HG03175 (cell line): Measurements from ENCODE around the gene SAAL1.

Experiments
- ATAC-seq: cut with Tn5 transposase; IDR thresholded peaks from one replicate; pipeline ENCODE4 v1.9.1; 2021; ENCODE audit warnings: mild to moderate bottlenecking, moderate library complexity; ENCODE audit not compliant: unreplicated experiment

SAAL1 gene

DNA sequence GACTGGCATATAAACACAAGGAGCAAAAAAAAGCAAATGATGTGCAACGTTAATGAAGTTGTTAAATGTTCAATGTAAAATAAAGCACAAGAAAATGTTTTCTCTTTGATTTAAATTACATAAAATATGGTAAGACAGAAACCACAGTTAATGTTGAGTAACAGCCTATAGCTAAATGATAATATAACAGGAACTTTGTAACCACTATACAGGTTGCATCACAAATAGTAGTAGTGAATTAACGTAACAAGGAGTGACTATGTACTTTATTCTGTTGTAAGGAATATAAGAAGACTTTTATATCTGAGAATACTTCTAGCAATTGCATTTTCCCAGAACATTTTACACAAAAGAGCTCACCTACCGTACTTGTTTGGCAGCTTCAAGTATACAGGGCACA, 16.9 kb downstream of the SAAL1 start:
- no peak for ATAC-seq

DNA sequence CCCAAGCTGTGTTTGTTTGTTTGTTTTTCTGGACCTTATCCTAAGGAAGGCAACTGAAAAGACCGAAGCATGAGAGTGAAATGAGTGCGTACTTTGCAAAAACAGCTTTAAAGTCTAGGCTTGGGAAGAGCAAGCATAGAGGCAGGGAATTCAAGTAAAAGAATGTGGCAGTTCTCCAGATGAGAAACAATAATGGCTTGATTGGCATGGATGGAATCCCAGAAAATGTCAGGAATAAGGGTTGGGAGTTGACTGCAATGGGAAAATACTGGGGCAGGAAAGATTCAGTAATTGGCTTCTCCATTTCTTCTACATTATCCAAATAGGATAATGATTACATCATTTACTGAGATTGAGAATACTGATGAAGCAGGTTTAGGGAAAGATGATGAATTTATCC, 17.5 kb downstream of the SAAL1 start:
- ATAC-seq: no peak

DNA sequence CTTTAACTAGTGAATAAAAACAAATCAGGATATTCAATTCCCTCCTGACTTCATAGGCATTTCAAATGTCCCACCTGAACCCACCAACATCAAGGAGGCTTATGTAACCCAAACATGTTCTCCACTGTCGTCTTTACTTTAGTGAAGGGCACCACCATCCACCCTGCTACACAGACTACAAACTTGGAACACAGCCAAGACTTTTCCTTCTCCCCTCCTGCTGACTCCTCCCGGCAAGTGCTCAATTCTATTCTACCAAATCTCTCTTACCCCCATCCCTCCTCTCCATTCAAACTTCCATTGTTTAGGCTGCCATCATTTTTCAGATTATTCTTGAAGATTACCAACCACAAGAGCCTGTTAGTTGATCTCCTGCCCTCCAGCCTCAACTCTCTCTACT, 24.3 kb downstream of the SAAL1 start:
- ATAC-seq: no peak

DNA sequence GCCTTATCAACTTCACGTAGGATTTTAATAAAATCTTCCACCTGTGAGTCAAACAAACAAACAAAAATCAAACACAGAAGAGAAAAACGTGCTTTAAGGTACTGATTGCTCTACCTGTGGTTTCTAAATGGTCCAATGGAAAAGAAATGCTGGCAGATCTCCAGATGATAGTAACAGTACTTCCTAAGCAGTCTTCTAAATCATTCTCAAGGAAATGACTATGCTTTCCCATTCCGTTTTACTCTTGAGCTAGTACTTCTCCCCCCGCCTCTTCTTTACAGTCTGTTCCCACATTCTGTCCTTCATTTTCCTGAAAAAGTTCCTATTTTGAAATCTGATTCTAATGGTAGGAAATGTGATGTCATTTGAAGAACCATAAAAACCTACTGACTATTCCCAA, 25.4 kb downstream of the SAAL1 start:
- no peak for ATAC-seq

DNA sequence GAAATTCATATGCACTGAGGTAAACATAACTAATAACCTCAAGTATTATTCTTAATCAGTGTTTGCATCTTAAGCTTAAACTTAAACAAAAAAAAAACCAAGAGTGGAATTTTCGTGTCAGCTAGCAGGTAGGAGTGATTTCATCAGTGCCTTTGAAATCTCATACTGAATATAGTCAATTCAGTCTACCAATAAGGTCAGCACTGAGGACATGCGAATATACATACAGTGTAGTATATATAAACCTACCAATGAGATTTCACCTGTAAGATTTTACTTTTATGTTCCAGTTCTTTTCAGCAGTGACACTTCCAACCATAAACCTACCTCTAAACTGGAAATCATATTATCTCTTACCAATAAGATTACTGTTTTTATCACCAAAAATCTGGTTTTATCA, 27.0 kb downstream of the SAAL1 start:
- ATAC-seq: no peak

DNA sequence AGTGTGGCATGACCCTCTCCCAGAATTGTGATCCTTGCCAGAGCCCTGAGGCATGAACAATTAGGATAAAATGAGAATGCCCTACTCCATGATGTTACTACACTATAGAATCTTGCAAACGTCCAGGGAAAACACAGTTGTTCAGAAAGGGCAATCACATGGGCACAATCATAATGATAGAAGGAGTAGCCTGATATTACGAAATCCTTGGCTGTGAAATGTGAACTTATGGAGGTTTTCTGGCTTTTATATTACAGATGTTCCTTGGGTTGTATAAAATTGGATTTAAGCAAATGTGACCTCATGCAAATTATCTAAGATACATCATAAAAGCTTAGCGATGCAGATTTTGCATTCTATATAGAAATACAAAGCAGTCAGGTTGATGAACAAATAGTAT, 30.4 kb downstream of the SAAL1 start:
- no peak for ATAC-seq

DNA sequence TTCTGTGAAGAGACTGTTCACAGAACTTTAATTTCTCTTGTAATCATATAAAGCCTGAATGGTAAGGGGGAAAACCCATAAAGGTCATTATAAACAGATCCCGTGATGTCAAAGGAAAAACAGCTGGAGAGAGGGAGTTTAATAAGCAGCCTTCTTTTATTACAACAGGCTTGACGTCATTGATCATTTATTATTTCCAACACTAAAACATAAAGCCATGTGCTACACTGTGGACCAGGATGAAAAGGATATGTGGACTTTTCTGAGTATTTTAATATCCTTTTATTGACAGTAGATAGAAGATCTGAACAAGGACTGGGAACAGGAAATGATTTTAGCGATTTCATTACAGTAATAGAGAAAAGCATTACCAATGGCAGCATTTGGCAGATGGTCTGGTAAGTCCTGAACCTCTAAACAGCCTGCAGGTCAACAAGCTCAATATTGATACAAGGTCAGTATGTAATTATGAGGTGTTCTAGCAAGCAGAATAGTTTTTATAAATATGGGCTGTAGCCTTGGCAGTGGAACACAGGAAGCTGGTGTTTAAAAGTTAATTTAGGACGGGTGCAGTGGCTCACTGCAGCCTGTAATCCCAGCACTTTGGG, 34.7 kb downstream of the SAAL1 start:
- ATAC-seq: no peak

DNA sequence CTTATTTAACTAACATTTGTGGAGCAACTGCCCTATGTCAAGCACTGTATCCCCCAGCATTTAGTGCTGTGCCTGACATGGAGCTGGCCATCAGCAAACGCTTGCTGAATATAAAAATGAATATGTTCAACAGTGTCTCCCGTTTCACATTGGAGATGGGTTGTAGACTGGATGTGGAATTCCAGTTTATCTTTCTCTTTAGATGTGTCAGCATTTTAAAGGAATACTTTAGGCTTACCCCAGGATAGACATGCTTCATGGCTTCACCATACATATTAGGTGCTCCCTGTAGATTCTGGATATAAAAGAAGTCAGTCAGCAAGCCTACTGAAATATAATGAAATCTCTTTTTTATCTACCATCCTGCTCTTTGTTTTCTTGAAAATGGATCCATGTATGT, 38.5 kb downstream of the SAAL1 start:
- ATAC-seq: no peak

DNA sequence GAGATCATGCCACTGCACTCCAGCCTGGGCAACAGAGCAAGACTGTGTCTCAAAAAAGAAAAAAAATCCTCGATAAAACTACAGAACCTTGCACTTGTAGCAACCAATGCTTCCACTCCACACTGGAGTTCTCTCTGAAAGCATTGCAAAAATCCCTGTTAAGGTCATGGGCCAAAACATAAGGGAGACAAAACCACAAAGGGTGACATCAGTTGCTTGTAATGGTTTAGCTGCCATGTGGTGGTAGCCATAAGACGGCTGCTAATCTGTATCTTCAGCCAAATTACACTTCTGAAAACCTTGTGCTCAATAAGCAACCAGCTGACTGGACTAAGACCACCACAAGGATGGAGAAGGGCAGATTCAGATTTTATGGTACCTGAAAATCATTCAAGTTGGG, 39.3 kb downstream of the SAAL1 start:
- ATAC-seq: no peak

DNA sequence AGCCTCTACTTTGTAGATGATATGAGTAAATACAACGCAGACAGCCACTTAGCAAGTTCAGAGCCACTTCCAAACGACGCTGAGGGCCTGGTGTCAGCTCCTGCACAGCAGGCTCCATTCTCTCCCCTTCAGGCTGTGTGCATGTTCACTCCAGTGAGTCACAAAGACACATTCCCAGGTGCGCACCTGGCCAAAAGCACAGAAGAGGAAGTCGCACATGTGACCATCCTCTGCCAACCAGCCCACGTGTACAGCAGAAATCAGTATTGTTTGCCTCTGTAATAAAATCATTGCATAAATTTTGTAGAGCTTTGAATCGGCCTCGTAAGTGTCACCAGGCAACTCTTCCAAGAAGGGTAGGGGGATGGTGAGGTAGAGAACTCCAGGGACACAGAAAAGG, 40.3 kb downstream of the SAAL1 start:
- no peak for ATAC-seq

DNA sequence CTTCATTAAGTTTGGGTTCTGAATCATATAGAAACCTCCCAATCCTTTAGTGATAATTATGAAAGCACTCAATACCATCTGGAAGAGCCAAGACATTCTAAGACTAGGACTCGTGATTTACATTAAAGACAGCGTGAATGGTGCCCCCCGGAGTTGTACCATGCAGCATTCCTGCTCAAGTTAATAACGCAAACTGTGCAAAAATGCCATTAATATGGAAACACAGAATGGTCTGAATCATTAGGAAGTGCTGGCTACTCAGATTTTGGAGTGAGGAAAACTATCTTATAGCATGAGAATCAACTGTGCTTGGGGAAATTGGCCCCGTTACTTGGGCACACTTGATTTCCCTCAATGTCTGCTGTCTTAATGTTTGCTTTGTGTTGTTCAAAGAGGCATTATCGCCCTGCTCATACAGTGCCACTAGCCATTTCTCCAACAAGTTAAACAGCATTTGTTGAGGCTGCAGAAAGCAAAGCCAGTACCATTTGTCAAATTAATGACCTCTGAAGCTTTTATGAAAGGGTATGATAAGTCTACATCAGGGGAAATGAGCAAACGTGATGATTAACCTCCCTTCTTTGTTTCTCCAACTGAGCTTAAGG, 41.3 kb downstream of the SAAL1 start:
- no peak for ATAC-seq

DNA sequence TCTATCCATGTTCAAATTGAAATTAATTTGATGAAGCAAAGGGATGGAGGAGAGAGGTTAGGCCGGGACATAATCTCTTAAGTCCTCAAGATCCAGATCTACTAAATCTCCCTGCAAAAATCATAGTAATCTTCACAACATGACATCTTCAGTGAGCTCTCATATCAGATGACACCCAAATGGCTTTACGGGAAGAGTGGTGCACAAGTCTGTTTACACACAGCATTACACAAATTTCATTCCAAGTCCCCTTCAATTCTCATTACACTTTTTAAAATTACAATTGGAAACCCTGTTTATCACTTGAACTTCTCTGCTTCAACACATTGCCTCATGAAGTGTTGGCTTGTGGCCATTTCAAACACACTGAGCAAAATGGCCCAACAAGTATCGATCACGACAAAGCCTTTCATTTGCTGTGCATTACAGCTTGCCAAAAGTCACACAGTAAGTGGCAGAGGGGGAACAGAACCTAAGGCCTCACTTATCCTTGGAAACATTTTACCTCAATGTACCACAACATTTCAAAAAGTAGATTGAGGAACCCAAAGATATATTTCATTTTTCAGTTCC, 41.9 kb downstream of the SAAL1 start:
- ATAC-seq: no peak

DNA sequence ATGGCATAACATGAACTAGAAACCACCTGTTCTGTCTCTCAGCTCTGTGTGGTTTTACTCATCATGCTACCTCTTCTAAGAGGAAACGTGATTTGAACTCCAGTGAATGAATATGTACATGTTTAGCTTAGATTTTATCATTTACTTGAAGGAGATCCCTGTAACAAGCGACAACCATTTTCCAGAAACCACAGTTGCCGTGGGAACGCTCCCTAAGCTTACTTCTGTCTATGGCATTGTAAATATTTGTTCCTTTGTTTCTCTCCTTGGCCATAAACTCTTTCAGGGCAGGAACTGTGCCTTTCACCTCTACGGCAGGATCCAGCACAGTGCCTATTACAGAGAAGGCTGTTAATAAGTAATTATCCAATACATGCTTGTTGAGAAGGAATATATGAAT, 42.8 kb downstream of the SAAL1 start:
- ATAC-seq: no peak

DNA sequence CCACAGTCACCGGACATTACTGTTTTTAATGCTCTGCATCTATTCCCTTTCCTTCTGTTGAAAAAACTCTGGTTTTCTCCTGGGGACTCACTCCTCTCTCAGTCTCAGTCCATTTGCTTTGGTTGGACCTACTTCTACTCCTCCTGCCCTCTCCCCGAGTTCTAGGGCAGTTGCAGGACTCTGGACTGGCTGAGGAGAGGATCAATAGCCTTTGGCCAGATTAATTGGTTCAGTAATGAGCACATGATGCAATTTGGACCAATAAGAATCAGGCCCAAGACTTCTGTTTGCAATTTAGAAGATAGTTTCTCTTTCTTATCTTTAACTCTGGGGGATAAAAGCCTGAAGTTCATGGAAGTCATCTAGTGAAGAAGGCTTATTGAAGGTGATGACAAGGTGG, 44.5 kb downstream of the SAAL1 start:
- ATAC-seq: no peak

DNA sequence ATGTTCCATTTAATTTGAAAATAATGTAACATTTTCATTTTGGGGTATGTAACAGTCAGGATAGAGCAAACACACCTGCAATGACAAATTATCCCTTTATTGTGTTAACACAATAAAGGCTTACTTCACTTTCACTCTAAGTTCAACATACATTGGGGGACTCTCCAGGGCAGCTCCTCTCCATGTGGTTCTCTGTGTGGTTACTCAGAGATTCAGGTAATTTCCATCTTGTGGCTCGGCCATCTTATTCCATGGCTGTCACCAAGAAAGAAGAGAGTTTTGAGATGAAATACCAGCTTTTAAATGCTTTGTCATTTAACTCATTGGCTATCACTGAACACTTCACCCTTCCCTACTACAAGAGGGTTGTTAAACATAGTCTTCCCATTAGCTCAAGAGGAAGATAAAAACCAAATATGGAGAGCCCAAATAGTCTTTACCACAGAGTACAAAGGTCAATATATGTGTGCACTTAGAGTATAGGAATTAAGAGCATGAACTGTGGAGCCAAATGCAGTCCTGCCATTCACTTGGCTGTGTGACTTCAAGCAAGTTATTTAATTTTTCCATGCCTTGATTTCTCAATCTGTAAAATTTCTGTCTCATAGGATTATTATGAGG, 49.2 kb downstream of the SAAL1 start:
- no peak for ATAC-seq

DNA sequence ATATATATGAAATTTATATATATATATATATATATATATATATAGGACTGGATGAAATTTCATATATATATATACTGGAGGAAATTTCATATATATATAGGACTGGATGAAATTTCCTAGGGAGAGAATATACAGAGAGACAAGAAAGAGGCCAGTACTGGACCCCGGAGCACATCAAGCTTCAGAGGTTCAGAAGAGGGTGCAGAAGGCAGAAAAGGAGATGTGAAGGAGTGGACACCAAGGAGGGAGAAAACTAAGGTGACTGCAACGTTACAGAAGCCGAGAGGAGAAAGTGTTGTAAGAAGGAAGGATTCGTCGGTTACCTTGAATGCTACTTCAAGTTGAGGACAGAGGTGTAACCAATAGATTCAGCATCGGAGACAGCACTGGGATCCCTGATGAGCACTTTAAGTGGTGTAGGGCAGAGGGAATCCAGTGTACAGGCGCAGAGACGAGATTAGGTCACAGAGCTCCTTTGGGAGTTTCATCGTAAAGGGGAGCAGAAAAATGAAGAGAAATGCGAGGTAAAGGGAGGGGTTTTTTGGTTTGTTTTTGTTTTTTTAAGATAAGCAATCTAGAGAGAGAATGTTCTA, 51.3 kb downstream of the SAAL1 start:
- ATAC-seq: no peak

DNA sequence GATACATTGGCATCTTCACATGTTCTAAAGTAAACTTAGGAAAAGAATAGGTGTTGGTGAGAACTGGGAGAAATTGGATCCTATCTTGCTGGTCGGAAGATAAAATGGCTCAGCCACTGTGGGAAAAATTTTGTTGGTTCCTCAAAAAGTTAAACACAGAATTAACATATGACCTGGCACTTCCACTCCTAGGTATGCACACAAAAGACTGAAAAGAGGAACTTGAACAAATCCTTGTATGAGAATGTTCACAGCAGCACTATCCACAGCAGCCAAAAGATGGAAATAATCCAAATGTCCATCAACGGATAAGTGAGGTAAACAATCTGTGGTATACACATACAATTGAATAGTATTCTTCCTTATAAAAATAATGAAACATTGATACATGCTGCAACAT, 55.0 kb downstream of the SAAL1 start:
- ATAC-seq: no peak

DNA sequence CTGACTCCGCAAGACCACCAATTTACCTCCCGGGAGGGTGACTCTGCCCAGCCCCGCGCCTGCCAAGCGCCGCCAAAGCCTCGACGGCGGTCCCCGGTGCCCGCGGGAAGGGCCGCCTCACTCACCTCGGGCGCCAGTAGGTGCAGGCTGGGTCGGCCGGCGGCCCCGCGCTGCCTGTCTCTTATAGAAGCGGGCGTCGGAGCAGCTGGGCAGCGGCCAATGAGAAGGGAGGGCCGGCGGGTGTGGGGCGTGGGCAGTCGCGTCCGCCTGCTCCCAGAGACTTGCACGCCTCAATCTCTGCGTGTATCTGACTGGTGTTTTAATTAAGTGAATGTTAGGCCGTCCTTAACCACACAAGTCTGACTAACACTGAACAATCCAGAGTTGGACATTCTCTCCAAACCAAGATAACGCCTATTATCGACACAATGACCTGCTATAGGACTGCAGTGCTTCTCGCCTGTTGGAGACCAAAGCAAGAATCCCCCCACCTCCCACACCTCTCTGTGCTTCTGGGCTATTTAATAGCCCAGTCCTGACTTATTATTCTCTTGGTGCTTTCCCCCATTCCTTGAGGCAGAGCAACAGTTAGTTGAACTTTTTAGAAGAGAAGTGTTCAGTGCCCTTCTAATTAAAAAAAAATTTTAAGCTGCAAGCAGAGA, 59.6 kb downstream of the SAAL1 start, which contains the start of gene TPH1:
Gene TPH1, minus strand, starts transcription at position 154 of the 662 bp plus-strand sequence. CDS start 5,507 bp downstream, outside the sequence.
- ATAC-seq: no peak

DNA sequence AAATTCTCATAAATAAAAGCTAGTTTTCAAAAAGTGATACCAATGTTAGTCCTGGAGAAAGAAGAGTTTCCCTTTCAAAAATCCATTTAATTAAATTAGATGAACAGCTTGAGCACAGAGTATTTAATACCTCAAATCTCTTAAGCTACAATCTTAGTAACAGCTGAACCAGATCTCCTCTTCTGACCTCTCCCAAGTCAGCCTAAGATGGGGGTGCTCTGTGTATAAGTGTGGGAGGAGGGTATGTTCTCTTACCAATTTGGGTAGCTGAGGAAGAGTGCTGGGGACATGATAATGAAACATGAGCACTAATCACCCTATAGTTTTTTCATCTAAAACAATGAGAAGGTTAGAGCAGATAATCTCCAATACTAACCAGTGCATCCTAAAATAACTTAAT, 69.4 kb downstream of the SAAL1 start:
- ATAC-seq: no peak
